A172 (cell line): ENCODE data around the gene DOLK. TPM values are rescaled to one million over a fixed set of nuclear protein-coding genes. Genes with fewer than 3 reads are reported as not detected.

Experiments
- DNase-seq: peaks from one replicate; pipeline ENCODE4 v3.0.0-alpha.2; 2015; ENCODE audit warnings: low spot score
- total RNA-seq: library from RNA; depleted of rRNA; stranded (reverse); fragments of >200 nt; shearing (Covaris generic); gene quantifications from 2 replicates; pipeline ENCODE4 v1.2.3, GENCODE V29; 2014; rRNA removed

The DOLK gene
- total RNA-seq, 1 experiment from 2014 or later, result 56.7 TPM

DNA sequence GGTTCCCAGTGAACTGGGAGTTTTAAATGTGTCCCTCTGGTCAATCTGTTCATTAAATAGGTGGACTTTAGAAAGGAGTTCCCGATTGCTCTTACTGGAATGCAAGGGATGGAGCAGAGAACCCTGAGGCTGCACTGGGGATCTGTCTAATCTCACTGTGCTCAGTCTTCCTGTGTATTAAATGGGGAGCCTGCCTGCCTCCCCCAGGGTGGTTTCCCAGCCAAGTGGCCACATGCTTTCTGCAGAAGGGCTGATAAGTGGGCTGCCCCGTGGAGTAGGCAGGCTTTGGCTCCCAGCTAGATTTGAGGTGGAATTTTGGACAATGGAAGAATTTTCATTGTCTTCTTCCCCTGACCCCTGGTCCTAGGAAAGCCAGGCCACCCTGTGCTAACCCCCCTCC is 40.7 kb downstream of the DOLK start:
- DNase-seq, result no peak

DNA sequence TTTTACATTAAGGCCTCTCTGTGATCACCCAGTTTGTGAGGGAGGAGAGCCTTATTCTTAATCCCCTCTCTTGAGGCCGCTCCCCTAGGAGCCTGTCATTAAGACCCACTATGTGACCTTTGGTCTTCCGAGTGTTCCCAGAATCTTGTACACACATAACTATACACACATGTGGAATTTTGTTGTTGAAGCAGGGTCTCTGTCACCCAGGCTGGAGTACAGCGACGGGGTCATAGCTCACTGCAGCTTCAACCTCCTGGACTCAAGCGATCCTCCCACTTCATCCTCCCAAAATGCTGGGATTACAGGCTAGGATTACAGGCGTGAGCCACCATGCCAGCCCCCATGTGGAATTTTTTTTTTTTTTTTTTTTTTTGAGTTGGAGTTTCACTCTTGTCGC is 41.4 kb downstream of the DOLK start:
- DNase-seq, result no peak

DNA sequence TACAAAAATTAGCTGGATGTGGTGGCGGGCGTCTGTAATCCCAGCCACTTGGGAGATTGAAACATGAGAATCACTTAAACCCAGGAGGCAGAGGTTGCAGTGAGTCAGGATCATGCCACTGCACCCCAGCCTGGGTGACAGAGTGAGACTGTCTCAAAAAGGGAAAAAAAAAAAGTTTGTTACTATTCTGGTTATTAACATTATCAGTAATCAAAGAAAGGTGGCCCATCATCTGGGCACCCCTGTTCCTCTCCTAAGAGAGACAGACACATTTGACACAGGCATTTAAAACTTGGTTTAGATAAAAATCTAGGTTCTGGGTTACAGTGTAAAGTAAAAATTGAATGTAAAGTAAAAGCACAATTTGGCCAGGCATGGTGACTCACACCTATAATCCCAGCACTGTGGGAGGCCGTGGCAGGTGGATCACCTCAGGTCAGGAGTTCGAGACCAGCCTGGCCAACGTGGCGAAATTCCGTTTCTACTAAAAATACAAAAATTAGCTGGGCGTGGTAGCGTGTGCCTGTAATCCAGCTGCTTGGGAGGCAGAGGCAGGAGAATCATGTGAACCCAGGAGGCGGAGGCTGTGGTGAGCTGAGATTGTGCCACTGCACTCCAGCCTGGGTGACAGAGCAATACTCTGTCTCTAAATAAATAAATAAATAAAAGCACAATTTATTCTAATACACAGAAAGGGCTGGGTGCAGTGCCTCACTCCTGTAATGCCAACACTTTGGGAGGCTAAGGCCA is 43.4 kb downstream of the DOLK start:
- peak; percentile 71 for DNase-seq

DNA sequence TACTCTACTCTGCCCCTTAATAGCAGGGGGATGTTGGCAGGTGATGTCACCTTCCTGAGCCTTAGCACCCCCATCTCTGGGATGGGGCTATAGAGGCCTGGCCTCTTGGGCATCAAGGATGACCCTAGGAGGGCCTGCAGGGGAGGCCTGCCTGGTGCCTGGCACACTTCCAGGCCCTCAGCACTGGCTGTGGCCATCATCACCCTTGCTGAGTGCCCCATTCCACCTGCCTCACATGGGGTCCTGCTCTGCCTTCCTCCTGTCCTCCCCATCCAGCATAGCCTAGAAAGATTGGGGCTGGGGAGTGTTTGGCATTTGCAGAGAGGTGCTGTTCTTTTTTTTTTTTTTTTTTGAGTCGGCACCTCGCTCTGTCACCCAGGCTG is 44.3 kb downstream of the DOLK start:
- no peak for DNase-seq

DNA sequence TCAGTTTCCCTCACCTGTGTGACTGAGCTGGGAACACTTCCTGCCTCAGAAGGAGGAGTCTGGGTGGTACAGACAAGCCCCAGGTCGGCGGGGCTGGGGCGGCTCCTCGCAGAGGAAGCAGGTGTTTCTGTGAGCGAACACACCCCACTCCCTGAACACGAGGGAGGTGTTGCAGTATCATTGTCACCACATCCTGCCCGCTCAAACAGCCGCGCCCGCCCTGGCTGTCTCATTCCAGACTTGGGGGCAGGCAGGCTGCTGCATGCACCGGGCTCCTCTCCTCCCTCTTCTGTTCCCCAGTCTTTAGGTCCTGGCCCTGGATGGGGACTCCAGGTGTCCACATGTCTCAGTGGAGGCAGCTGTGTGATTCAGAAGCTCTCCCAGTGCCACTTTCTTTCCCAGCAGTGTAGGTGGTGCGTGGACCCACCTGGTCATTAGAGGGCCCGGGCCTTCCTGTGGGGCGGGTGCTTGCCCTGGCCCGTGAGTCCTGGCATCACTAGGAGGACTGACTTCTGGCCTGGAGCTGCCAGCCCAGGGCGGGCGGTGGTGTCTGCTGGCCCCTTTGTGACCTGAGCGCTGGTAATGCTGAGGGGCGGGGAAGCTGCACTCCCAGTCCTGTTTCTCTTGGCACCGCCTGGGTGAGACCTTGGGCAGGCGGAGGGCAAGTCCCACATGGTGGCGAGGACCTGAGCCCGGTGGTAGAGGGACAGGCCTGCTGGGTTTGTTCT is 44.9 kb downstream of the DOLK start:
- DNase-seq, result peak; percentile 93

DNA sequence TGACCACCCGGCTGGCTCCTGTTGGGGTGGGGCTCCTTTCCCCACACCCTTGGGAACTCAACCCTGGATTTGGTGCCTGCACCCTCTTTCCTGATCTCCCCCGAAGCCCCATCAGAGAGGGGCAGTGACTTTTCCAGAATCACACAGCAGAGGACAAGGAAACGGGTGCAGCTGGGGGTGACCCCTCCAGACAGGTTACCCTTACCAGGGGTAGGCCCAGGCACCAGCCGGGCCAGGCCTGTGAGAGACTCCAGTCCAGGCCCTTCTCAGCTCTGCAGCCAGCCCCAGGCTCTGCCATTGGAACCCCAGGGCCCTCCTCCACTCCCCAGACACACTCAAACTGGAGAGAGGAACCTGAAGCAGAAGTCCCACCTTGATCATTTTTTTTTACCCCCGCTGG is 45.6 kb downstream of the DOLK start:
- DNase-seq, result no peak

DNA sequence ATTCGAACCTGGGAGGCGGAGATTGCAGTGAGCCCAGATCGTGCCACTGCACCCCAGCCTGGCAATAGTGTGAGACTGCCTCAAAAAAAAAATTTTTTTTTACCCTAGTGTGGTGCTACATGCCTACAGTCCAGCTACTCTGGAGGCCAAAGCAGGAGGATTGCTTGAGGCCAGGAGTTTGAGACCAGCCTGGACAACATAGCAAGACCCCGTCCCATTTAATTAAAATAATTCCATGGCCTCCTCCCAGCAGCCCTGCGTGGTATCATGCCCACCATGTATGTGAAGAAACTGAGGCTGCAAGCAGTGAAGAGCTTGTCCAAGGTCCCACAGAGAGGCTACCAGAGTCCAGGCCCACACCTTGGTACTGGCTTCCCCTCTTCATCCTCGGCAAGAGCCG is 46.0 kb downstream of the DOLK start:
- DNase-seq, result no peak

DNA sequence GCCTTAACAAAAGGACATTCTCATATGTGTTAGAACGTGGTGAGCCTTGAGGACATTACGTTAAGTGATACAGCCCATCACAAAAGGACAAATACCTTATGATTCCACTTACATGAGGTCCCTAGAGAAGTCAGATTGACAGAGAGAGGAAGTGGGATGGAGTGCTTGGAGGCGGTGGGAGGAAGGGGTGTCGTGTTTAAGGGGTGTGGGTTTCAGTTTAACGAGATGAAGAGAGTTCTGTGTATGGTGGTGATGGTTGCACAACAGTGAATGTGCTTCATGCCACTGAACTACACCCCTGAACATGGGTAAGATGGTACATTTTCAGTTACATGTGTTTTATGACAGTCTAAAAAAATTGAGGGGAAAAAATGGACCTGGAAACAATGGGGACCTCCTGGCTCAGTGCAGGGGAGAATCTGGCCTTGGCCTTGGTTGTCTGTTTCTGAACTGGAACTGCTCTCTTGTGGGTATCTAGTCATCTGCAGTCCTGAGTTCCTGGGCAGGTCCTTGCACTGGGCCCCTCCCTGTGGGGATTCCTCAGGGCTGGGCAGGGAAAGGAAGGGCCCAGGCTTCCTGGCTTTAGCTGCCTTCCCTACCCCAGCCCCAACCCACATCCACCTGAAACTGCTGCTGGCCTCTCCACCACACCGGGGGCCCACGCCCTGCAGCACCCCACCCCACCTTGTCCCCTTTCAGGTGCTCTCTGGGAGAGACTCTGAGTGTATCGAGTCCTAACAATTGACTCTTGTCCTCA is 47.7 kb downstream of the DOLK start:
- DNase-seq, result peak; percentile 78

DNA sequence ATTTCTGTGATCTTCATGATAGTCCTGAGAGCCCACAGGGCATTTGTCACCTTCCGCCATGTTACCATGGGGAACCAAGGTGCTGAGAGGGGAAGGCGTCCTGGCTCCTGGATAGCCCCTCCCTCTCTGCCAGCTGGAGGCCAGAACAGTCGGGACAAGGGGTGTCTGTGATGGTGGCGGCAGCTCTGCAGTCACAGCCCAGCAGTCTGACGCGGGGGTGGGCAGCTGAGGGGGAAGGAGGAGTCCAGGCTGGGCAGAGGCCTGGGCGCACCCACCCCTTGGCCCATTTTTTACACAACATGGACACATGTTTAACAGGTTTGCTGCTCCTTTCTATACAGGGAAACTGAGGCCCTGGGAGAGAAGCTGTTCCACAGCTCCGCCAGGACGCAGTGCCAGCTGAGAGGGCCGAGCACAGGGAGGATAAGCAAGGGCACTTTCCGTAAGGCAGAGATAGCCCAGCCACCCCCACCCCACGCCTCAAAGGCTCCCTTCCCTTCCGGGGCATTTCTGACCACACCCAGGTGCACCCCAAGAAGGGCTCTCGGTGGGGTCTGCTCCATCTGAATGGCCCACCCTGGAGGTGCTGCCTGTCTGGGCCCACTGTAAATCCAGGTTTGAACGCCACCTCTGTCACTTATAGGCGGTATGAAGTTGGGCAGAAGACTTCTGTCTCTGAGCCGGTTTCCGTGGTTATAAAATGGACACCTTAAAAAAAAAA is 48.4 kb downstream of the DOLK start:
- DNase-seq, result no peak

DNA sequence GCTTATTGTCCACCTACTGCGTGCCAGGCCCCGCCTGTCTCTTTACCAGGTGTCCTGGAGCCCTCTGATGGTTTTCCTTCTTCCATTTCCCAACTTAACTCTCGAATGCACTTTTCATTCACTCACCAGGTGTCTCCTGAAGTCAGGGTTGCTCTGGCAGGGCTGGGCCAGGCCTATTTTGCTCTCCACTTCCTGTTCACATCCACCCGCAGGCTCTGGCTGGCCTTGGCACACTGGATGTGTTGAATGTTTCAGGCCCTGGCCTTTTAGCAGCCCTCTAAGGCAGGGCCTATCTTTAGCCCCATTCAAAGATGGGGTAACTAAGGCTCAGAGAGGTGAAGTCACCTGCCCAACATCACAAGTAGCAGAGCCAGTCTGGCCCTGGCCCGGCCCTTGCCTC is 49.0 kb downstream of the DOLK start:
- DNase-seq, result no peak

DNA sequence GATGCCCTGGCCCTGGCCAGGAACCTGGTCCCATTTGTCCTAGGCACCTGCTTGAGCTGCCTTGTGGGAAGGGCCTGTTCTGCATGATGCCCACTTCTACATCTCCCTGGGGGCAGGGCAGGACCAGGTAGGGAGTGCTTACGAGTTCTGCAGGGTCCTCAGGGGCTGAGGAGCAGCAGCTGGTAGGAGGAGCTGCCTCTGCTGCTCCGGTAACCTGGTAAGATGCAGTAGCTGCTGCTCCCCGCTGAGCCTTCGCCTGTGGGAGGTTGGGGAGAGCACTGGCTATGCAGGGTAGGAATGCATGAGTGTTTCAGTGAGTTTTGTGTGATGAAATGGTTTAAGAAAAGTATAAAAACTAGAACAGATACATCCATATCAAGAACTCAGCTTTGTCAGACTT is 51.8 kb downstream of the DOLK start:
- DNase-seq, result no peak

Other genes with a start within 250 kb of the DOLK start
- gene PKN3, start 245.1 kb downstream of the DOLK start, total RNA-seq, result 16.6 and 18.1 TPM in 2 replicates
- gene ZDHHC12, start 223.5 kb downstream of the DOLK start, total RNA-seq, result 153 and 193 TPM in 2 replicates
- gene ZER1, start 175.7 kb downstream of the DOLK start, total RNA-seq, result 14.8 and 29.1 TPM in 2 replicates
- 41.9 and 43.6 TPM in 2 replicates for gene TBC1D13, start 160.3 kb downstream of the DOLK start, total RNA-seq
- gene ENDOG, start 129.1 kb downstream of the DOLK start, total RNA-seq, result 57.8 and 65.3 TPM in 2 replicates
- 28.0 and 36.4 TPM in 2 replicates for gene SPOUT1, start 117.8 kb downstream of the DOLK start, total RNA-seq
- 15.5 and 19.5 TPM in 2 replicates for gene KYAT1, start 65.7 kb downstream of the DOLK start, total RNA-seq
- gene LRRC8A, start 65.5 kb downstream of the DOLK start, total RNA-seq, result 62.5 and 71.4 TPM in 2 replicates
- not detected in 2 replicates for gene PHYHD1, start 26.6 kb downstream of the DOLK start, total RNA-seq
- gene NUP188, start 96 bp upstream of the DOLK start, total RNA-seq, result 57.4 and 76.4 TPM in 2 replicates
- 155 and 156 TPM in 2 replicates for gene SH3GLB2, start 80.7 kb upstream of the DOLK start, total RNA-seq
- 28.6 and 33.0 TPM in 2 replicates for gene MIGA2, start 89.0 kb upstream of the DOLK start, total RNA-seq
- 20.4 and 22.1 TPM in 2 replicates for gene DOLPP1, start 133.5 kb upstream of the DOLK start, total RNA-seq
- 52.7 and 69.4 TPM in 2 replicates for gene CRAT, start 163.2 kb upstream of the DOLK start, total RNA-seq
- gene PTPA, start 163.8 kb upstream of the DOLK start, total RNA-seq, result 150 and 174 TPM in 2 replicates
- 53.3 and 55.8 TPM in 2 replicates for gene IER5L, start 230.7 kb upstream of the DOLK start, total RNA-seq